ENCODE measurements around the gene WWOX. TPM values are rescaled to one million over a fixed set of nuclear protein-coding genes. Genes with fewer than 3 reads are reported as not detected.

WWOX gene
- total and polyA plus RNA-seq, 2 donors (not counting 3 experiments of a cell fraction or from before 2014, with no cell fraction given) = 6.2 to 12.5 TPM

DNA sequence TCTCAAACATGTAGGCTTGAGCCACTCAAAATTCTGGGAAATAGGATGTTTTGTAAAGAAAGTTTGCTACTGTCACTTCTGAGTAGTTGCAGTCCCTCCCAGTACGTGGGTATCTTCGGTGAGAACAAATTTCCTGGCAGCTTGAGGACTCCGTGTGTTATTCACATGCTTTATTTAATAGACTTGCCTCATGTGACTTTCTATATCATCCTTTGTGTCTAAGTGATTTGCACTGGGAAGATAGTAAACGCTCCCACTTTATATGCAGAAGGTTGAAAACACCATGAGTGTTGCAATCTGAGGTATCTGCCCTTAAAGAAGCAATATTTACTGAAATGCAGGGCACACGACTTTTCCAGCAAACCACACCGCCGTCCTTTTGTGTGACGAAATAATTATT is 857.4 kb downstream of the WWOX start:
- dilution Hi-C loops (cut with MboI; ENCODE audit: extremely low pct_ligation_motif_present, low sequenced_read_pairs) (no loop called here), intact Hi-C loops (cut with micrococcal nuclease) (no loop called here)
- Histone ChIP-seq H4K20me1 (replicated peaks; ENCODE audit: control insufficient read depth, extremely low read depth, insufficient read depth, low read length) (no peaks in the 10 kb centered on the region), H3K79me2 (ENCODE audit: control insufficient read depth, insufficient read depth, low read length) (no peaks in the 10 kb centered on the region), H3K27ac (ENCODE audit: insufficient read depth, low read depth, low read length) (no peak overlapping the region), H3K9me3 (replicated peaks; ENCODE audit: control insufficient read depth, insufficient read depth, low read length) (peaks cover 2% of the 10 kb centered on the region), H3K4me3 (replicated peaks in 1 of 3; ENCODE audit: insufficient read depth in 1 of 3, low read depth in 1 of 3, low read length in 3 of 3) (no peak overlapping the region), H3K4me2 (ENCODE audit: insufficient read depth, low read length) (no peak overlapping the region), H3K4me1 (ENCODE audit: control insufficient read depth, extremely low read depth, insufficient read depth, low read length) (no peaks in the 10 kb centered on the region), H3K9me1 (replicated peaks; ENCODE audit: control insufficient read depth, extremely low read depth, insufficient read depth, low read length) (no peaks in the 10 kb centered on the region), H3K36me3 (ENCODE audit: control insufficient read depth in 2 of 2, extremely low read depth in 1 of 2, insufficient read depth in 2 of 2, low read length in 2 of 2) (no peaks in the 10 kb centered on the region), H3K9ac (replicated peaks; ENCODE audit: extremely low read depth, insufficient read depth, low read length) (no peak overlapping the region), H3K27me3 (ENCODE audit: control insufficient read depth in 2 of 2, insufficient read depth in 2 of 2, low read length in 2 of 2) (no peaks in the 10 kb centered on the region), H2AFZ (ENCODE audit: low read depth, low read length) (no peak overlapping the region)
- no peak for TF ChIP-seq EZH2 (IDR thresholded peaks at IDR 0.05; ENCODE audit: borderline replicate concordance, low read depth, low read length, severe bottlenecking)
- TF ChIP-seq MYC (IDR thresholded peaks at IDR 0.05; ENCODE audit: low read depth, low read length) = no peak
- TF ChIP-seq, protein P1, sequence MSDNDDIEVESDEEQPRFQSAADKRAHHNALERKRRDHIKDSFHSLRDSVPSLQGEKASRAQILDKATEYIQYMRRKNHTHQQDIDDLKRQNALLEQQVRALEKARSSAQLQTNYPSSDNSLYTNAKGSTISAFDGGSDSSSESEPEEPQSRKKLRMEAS (IDR thresholded peaks at IDR 0.05; ENCODE audit: insufficient read depth, insufficient read length) = no peak
- no peak for TF ChIP-seq POLR2A (IDR thresholded peaks at IDR 0.05; ENCODE audit: low read depth, low read length)
- TF ChIP-seq POLR2AphosphoS5 (IDR thresholded peaks at IDR 0.05; ENCODE audit: insufficient read depth, low read depth, low read length) = no peak
- no peak for TF ChIP-seq GATA2 (IDR thresholded peaks at IDR 0.05; ENCODE audit: insufficient read depth, insufficient read length, low read depth, low read length)
- no peak for TF ChIP-seq FOS (IDR thresholded peaks at IDR 0.05; ENCODE audit: borderline replicate concordance, insufficient read depth, low read length)
- TF ChIP-seq CTCF (IDR thresholded peaks at IDR 0.05; ENCODE audit: extremely low read depth in 1 of 2, insufficient read depth in 1 of 2, low read depth in 1 of 2, low read length in 2 of 2) = no peak
- TF ChIP-seq JUN (IDR thresholded peaks at IDR 0.05; ENCODE audit: borderline replicate concordance, insufficient read depth, insufficient read length, low read depth) = no peak
- DNase-seq (ENCODE audit: low read depth, low spot score) (no peak), FAIRE-seq (no peak)
- CTCF ChIA-PET = no interaction called here
- BruUV-seq (replicated peaks) = no TSS peak
- POLR2A ChIA-PET = no interaction called here
